Measurements from ENCODE around the gene MCC.

- TF ChIP-seq POLR2A (IDR thresholded peaks at IDR 0.05; ENCODE audit: low read length): no peak
- no peak for TF ChIP-seq GATA1 (IDR thresholded peaks at IDR 0.05; ENCODE audit: low read depth, low read length)
These were observed 286.5 kb downstream of the MCC start for GRCh38 chr5:113201715-113202114.

All from erythroblast (primary cell).